Stimulated activated CD8-positive, alpha-beta memory T cell treated with anti-CD3 and anti-CD28 coated beads, Interleukin-2, amount 100 ng/mL, for 48 hours (primary cell): Measurements from ENCODE around the gene MED28.
A peak's percentile ranks its signal among the peaks of the same experiment; 100 is the strongest.
"Not testable (repeated sequence)": the region's sequence is repeated elsewhere in the genome, so short reads cannot be mapped to it uniquely, and the experiment has no call there.

Experiments used
- DNase-seq, 2 donors: peaks; one replicate each; pipeline ENCODE4 v3.0.0-alpha.2; 2020; ENCODE audit warnings: low read depth in 2 of 2

MED28 gene

DNA sequence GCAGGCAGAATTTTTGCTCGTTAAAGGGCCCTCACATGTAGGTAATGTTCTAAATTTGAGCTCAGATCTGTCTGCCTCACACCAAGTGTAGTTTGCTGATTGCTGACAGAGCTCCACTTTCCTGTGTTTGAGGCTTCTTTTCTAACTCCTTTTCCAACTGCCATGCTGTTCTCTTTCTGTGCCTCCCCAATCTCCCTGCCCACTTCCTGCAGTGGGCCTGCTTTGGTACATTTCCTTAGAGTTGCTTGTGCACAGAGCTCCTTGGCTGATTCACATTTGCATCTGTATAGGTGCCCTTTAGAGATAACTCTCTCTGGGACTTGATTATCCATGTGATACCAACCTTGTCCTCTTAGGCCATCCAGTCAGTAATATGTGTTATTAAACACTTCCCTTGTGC lies 4.5 kb downstream of the MED28 start:
- DNase-seq: no peak

DNA sequence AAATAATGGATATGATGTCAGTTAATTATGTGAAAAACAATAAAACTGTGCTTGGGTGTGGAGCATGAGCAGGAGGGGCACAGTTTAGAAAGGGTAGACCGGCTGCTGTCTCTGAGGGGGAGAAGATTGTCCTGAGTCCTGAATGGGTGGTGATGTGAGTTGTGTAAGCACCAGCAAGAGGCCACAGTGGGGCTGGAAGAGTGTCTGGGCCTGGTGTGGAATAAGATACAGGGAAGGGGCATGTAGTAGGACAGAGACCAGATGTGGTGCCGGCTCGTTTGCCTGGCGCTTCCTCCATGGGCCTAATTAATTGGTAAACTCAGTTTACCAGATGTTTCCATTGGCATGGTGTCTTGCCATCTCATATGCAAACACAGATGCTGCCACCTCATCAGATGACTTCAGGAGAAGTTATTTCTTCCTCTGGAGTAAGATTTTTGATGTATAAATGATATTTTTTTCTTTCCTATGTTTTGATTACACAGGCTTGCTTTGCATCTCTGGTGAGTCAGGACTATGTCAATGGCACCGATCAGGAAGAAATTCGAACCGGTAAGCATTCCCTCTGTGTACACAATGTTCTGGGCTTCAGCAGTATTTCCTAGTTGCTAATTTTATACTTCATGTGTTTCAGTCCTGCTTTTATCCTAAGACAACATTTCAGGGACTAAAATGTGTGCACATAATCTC lies 5.1 kb downstream of the MED28 start:
- DNase-seq: no peak

DNA sequence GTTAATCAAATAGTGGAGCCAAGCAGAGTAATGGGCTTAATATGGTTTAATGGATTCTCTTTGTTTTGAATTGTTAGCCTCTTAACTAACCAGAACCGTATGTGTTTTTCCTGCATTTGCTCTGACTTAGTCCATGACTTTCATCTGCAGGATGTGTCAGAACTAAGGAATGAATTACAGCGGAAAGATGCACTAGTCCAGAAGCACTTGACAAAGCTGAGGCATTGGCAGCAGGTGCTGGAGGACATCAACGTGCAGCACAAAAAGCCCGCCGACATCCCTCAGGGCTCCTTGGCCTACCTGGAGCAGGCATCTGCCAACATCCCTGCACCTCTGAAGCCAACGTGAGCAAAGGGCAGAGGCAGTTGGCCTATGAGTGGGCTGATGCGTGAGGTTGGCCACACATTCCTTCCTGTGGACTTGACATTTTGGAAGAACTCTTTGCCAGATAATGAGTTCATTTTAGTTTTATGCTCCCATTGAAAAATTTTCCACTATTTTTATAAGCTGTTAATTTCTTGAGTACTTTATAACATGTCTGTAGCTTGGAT lies 9.1 kb downstream of the MED28 start:
- no peak for DNase-seq

DNA sequence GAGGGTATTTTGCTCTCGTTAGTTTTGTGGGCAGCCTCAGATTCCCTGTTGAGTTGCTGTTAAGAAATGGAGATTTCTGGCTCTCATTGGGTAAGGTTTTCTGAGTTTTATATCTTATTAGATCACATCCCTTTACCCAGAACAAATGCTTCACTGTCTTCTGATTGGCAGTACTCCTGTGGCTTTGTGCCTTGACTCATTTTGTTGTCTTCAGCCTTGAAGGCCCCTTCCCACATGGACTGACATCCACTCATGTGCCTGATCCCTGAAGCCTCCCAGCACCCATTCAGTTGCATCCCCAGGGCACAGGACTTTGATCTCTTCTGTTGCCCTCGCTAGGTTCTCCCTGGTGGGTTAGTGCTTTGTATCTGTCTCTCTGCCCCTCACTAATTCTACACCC lies 10.4 kb downstream of the MED28 start:
- DNase-seq: no peak

DNA sequence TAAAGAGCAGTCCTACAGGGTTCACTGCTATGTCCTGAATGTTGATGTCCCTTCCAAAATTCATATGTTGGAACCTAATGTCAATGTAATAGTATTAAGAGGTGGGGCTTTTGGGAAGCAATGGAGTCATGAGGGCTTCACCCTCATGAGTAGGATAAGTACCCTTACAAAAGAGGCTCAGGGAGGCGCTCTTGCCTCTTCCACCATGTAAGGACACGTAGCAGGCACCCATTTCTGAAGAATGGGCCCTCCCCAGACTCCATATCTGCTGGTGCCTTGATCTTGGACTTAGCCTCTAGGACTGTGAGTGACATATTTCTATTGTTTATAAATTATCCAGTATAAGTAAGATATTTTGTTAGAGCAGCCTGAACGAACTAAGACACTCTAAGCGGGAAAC lies 15.8 kb downstream of the MED28 start:
- DNase-seq: no peak

DNA sequence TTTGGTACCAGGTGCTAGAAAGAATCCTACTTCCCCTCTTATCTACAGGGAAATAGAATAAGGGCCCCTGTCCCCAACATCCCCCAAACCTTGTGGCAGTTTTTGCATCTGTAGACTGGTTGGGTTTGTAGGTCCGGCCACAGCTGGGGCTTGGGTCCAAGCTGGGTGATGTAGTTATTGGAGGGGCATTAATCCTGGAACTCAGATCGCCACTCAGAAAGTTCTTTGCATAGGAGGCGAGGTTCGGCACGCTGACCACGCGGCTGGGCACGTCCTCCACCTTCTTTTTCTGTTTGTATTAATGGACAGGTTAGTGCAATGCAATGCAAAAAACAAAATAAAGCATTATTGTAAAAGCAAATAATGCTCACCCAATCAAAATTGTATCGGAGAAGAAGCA lies 19.2 kb downstream of the MED28 start:
- DNase-seq: no peak

DNA sequence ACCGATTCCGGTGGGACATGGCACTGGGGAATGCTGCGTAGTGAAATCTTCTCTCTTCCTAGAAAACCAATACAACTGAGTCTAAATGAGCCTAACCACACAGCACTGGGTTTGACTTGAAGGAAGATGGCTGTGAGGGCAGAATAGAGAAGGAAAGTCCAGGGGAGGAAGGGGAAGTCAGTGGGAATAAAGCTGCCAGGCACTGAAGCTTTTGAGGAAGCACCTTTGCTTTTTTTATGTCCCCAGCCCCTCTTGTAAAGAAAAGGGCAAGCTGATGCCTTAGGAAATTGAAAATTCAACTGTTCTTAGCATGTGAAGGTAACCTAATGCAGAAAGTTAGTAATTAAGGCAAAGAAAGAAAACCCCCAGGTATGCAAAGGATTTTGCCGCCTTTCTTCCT lies 20.6 kb downstream of the MED28 start:
- no peak for DNase-seq

DNA sequence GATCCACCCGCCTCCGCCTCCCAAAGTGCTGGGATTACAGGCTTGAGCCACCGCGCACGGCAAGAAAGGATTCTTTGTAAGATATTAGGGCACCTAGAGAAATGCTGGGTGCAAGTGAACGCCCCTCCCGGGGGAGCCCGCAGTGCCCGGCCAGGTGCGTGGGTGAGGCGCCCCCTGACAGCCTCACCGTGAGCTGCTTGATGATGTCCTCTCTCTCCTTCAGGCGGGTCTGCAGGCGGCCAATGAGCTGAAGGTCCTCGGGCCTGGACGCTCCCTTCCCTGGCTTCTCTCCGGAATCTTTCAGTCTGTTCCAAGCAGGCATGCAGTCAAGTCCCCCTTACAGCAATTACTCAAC lies 21.9 kb downstream of the MED28 start:
- DNase-seq: no peak

DNA sequence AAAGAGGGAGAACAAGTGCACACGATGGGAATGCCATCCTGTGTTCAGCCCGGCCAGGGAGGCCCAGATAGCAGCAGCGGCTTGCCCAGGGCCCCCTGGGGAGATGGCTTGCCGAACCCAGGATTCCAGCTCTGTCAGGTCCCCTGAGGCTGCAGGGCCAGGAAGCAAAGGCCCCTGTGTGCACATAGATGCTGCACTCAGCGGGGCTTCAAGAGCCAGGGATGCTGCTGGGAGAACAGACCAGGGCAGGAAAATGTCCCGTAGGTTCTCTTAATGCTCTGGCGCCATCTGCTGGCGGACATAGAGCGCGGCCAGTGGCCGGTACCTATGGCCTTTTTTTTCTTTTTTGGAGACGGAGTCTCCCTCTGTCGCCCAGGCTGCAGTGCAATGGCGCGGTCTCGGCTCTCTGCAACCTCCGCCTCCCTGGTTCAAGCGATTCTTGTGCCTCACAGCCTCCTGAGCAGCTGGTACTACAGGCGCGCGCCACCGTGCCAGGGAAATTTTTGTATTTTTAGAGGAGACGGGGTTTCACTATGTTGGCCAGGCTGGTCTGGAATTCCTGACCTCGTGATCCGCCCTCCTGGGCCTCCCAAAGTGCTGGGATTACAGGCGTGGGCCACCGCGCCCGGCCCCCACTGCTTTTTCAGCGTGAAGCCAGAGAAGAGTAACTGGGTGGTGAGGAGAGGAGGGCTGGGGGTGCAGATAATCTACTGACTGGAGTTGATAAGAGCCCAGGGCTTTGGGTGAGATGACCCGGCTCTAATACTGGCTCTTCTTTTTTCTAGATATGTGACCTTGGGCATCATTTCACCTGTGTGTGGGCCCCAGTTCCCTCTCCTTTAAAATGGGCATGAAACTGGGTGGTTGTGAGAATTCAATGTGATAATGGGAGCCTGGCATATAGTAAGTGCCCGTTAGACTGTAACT lies 22.5 kb downstream of the MED28 start:
- DNase-seq: peak; percentile 57 to 65

DNA sequence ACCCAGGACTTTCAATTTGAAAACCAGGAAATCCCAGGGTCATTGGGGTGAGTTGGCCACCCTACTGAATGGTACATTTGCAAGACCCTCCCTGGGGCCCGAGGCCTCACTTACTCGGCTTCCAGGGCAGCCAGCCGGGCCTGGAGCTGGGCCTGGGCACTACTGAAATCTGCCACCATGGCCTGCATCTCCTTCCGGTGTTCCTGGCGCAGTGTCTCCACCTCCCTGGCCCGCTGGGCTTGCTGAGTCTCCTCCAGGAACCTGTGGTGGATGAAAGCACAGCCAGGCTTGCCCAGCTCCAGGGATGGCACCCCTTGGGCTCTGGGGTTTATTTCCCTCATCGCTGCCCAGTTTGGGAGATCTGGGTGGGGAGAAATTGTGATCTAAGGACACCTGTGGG lies 24.7 kb downstream of the MED28 start:
- no peak for DNase-seq

DNA sequence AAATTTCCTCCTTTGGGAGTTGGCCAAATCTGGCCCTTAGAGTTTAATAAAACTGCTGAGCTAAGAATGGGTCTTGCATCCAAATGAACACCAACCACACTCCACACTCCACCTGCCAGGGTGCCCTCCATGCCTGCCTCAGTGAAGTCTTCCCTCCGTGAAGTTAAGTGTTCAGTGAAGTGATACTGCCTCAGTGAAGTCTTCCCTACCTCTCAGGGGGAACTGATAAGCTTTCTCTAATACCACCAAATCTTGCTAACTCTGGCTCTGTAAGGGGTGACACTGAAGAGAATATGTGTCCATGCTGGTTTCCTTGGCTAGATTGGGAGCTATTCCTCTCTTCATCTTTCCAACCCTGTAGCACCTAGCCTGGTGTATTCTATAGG lies 27.9 kb downstream of the MED28 start:
- no peak for DNase-seq

DNA sequence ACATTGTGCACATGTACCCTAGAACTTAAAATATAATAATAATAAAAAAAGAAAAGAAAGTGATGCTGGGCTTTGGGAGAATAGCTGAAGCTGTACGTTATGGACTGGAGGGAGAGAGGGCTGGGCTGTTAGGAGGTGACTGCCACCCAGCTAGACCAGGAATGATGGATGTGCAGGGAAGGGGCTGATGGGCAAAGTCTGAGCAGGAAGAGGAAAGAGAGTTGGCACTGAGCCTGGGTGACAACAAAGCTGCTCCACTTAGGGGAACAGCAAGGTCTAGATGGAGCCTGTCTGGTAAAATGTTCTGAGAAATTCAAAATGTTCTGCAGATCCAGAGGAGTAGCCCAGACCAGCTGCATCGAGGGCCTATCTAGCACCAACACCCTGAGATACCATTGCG lies 32.3 kb downstream of the MED28 start:
- no peak for DNase-seq

DNA sequence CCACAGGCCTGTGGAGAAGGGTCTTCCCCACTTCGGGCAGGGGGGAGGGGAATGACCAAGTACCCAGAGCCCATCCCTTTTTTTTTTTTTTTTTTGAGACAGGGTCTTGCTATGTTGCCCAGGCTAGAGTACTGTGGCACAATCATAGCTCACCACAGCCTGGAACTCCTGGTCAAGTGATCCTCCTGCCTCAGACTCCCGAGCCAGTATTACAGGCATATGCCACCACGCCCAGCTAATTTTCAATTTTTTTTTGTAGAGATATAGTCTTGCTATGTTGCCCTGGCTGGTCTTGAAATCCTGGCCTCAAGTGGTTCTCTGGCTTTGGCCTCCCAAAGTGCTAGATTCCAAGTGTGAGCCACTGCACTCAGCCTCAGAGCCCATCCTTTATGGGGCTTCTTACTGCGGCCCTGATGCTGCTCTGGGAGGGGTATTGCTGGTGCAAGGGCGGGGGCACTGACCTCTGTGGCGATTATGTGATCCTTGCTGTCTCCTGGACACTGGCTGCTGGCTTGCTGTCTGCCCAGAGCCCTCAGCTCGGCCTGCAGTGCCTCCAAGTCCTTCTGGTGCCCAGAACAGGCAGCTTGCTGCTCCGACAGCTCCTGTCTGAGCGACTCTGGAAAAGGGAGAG lies 32.9 kb downstream of the MED28 start:
- no peak for DNase-seq

DNA sequence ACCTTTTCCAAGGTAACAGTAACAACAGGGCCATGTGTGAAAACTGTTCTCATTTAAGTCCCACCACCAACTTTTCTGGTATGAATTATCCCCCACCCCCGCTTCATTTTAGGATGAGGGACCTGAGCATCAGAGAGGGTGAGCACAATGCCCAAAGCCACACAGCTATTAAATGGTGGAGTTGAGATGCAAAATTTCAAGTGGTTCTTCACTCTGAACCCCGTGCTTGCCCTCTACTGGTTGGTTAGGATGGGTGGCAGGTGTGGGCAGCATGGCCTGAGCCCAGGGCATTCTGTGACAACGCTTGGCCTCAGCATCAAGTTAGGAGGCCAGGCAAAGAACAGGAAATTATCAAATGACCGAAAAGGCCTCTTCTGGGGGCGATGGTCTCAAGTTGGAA lies 33.5 kb downstream of the MED28 start:
- DNase-seq: no peak

DNA sequence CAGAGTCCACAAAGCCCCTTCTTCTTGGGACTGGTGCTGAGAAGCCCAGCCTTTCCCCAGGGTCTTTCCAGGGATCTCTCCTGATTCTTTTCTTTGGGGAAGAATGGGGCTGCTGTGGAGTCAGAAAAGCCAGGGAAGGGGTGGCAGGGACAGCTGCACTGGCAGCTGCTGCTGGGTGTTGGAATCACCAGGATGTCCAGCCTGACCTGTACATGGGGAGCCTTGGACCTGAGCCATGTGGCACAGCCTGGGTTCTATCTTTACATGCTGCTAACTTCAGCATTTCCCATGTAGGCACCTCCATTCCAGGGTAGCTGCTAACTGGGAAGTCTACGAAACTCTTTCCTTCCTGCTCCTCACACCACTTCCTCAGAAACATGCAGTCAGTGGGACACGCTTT lies 36.0 kb downstream of the MED28 start:
- DNase-seq: no peak

DNA sequence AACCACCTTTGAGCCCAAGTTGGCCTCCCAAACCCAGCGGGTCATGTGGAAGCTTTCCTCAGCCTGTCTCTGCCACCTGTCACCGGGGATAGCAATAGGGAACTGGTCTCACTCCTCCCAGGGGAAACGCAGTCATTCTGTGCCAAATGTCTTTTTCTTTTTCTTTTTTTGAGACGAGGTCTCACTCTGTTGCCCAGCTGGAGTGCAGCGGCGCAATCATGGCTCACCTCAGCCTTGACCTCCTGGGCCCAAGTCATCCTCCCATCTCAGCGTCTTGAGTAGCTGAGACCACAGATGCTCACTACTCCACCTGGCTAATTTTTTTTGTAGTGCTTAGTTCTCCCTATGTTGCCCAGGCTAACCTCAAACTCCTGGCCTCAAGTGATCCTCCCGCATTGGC lies 40.3 kb downstream of the MED28 start:
- DNase-seq: no peak

DNA sequence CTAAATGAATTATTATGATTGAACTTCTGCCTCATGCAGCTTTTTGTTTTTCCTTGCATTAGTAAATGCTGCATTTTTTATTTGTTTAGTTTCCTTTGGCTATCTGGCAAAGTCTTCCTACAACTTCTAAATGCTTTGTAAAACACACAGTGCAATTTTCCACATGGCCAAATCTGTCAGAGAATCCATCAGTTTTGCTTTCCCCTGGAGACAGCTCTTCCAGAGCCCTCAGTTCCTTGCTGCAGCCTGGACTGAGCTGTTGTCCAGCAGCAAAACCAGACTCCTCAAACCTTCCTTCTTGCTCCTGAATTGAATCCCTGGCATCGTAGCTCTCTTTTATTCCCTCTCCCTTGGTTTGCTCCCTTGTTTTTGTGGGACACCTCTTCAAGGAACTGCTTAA lies 42.6 kb downstream of the MED28 start:
- no peak for DNase-seq

DNA sequence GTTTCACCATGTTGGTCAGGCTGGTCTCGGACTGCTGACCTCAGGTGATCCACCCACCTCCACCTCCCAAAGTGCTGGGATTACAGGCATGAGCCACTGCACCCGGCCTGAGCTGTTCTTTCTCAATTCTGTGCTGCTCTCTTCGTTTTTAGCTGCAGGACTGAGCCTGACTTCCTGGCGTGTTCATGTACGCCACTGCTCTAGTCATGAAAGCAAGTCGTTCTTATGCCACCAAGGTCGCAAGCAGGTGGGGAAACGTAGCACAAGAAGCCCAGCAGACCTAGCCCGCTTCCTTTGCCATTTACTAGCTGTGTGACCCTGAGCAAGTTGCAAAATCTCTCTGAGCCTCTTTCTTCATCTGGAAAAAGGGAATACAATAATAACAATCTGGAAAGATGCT lies 43.4 kb downstream of the MED28 start:
- no peak for DNase-seq

DNA sequence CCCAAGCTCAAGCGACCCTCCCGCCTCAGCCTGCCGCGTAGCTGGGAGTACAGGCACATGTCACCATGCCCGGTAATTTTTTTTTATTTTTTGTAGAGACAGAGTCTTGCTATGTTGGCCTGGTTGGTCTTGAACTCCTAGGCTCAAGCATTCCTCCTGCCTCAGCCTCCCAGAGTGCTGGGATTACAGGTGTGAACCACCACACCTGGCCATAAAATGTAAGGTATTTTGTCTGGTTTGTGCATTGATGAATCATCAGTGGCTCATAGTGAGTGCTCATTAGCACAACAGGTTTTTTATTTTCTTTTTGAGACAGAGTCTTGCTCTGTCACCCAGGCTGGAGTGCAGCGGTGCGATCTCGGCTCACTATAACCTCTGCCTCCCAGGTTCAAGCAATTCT lies 44.8 kb downstream of the MED28 start:
- not testable (repeated sequence) for DNase-seq

DNA sequence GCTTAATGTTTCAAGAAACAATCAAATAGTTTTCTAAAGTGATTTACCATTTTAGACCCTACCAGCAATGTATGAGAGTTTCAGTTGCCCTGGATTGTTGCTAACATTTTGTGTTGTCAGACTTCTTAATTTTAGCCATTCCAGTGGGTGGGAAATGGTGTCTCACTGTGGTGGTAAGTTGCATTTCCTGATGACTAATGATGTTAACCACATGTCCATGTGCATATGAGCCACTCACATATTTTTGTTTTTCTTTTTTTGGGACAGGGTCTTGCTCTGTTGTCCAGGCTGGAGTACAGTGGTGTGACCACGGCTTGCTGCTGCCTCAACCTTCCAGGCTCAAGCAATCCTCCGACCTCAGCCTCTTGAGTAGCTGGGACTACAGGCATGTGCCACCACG lies 48.3 kb downstream of the MED28 start:
- no peak for DNase-seq

DNA sequence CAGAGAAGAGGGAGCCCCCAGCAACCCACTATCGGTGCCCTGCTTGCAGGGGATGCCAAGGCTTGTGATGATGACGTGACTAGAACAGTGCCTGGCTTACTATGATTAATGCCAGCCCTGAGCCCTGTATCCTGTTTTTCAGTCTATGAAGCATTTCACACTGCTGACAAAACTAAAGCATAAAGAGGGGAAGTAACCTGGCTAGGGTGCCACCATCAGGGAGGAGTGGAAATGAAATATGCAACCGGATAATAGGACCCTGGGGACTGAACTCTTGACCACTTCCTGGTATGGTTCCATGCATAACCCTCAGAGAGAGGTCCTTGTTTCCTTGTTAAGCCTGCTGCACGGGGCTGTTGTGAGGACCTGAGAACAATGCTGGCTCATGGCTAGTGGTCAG lies 50.3 kb downstream of the MED28 start:
- DNase-seq: no peak

DNA sequence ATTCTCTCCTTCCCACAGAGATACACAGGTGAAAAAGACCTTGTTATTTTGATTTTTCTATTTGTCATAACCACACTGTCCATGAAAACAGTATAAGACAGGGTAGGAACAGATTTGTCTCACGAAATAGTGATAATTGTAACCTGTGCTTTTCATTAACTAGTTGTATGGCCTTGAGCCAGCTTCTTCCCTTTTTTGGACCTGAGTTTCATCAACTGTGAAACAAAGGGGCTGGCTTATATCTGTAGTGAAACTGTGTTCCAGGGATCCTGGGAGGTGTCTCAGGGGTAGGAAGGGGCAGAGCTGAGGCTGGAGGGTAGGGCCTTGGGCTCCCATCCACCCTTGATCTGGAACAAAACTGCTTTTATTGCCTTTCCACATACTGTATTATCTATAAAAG lies 50.9 kb downstream of the MED28 start:
- no peak for DNase-seq

DNA sequence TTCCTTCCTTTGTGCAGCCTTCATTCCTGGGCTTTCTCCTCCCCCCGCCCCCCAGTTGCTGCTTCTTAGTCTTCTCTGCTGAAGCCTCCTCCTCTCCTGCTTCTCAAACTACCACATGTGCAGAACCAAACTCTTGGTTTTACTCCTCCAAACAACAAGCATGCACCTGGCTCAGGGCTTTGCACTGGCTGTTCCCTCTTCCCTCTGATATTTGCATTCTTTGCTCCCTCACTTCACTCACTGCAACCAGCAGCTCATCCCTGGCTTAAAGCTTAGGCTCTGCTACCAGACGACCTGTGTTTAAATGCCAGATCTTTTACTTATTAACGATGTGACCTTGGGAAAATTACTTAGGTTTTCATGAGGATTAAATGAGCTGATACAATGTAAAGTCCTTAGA lies 51.4 kb downstream of the MED28 start:
- DNase-seq: no peak
